ENCODE measurements around the gene ENAH. TPM values are rescaled to one million over a fixed set of nuclear protein-coding genes. Genes with fewer than 3 reads are reported as not detected.
"Not testable (repeated sequence)": the region's sequence is repeated elsewhere in the genome, so short reads cannot be mapped to it uniquely, and the experiment has no call there.

The ENAH gene
- total and polyA plus RNA-seq, 10 donors: 5.1 to 98.1 (median 44.8) TPM

DNA sequence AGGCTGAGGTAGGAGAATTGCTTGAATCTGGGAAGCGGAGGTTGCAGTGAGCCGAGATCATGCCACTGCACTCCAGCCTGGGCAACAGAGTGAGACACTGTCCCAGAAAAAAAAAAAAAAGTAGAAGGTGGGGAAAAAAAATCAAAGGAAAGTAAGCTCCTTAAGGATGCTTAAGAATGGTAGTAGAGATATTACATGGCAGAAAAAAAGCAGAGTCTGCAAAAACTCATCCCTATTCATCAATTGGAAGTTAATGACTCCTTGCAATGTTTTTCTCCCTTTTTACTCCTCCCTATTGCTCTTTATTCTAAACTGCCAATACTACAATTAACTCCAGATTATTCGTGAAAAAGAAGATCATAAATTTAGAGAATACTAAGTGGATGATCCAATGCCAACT is 23.4 kb downstream of the ENAH start:
- Histone ChIP-seq H3K36me3 (no peaks in the 10 kb centered on the region), H3K27me3 (replicated peaks in 1 of 7) (no peaks in the 10 kb centered on the region), H3K27ac (no peak overlapping the region), H3K9me3 (no peaks in the 10 kb centered on the region), H3K4me1 (peaks cover 0 to 24% (median 3%) of the 10 kb centered on the region in 6 donors), H3K4me3 (no peak overlapping the region)
- TF ChIP-seq POLR2A (IDR thresholded peaks at IDR 0.05) (no peak), POLR2AphosphoS5 (IDR thresholded peaks at IDR 0.05) (no peak)
- TF ChIP-seq, protein P1, sequence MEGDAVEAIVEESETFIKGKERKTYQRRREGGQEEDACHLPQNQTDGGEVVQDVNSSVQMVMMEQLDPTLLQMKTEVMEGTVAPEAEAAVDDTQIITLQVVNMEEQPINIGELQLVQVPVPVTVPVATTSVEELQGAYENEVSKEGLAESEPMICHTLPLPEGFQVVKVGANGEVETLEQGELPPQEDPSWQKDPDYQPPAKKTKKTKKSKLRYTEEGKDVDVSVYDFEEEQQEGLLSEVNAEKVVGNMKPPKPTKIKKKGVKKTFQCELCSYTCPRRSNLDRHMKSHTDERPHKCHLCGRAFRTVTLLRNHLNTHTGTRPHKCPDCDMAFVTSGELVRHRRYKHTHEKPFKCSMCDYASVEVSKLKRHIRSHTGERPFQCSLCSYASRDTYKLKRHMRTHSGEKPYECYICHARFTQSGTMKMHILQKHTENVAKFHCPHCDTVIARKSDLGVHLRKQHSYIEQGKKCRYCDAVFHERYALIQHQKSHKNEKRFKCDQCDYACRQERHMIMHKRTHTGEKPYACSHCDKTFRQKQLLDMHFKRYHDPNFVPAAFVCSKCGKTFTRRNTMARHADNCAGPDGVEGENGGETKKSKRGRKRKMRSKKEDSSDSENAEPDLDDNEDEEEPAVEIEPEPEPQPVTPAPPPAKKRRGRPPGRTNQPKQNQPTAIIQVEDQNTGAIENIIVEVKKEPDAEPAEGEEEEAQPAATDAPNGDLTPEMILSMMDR (IDR thresholded peaks at IDR 0.05 in 8 of 11, conservative IDR thresholded peaks at IDR 0.05 in 3 of 11): no peak
- DNase-seq: no peak
- 83 to 91% (median 90%) methylated on average over 3 of the region's 3 CpGs for WGBS, 5 donors
- intact Hi-C loops (cut with DNase I; ENCODE audit: low total_unique reads): no loop called here

DNA sequence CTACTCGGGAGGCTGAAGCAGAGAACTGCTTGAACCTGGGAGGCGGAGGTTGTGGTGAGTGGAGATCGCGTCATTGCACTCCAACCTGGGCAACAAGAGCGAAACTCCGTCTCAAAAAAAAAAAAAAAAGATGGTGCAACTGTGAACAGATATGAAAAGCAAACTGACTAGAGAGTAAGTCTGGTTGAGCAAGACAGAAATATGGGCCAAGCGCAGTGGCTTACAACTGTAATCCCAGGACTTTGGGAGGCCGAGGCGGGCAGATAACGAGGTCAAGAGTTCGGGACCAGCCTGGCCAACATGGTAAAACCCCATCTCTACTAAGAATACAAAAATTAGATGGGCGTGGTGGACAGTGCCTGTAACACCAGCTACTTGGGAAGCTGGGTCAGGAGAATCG is 24.1 kb downstream of the ENAH start:
- H3K27ac ChIP-seq; H3K9me3 ChIP-seq; H3K36me3 ChIP-seq; H3K27me3 ChIP-seq (replicated peaks in 1 of 7); intact Hi-C loops (cut with DNase I; ENCODE audit: low total_unique reads); H3K4me3 ChIP-seq; DNase-seq: not testable (repeated sequence)
- 88 to 97% (median 93%) methylated on average over 13 of the region's 13 CpGs for WGBS, 5 donors
- H3K4me1 ChIP-seq: peaks cover 0 to 24% (median 3%) of the 10 kb centered on the region in 6 donors

DNA sequence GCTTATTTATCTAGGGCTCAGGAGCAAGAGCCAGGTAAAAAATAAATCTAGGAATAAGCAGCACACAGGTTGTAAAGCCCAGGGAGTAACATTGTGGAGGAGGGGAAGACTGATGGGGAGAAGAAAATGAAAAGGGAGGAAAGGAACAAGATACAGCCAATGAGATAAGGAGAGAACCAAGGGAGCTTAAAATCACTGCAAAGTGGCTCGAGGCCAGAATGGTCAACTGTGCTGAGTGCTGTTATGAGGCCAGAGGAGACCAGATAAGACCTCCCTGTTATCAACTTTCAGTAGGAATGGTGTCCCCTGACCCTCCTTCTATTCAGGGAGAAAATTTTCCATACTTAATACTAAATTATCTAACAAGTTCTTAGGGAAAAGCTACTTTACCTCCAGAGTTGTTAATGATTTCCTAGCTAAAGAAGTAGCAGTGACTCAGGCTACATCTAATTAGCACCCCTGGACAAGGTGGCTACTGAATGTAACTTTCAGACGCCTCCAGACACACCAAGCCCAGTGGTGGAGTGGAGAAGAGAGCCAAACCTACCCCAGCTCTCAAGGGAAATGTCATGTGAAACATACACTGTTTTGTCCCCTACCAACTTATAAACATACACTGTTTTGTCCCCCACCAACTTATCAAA is 25.5 kb downstream of the ENAH start:
- no peak for TF ChIP-seq POLR2AphosphoS5 (IDR thresholded peaks at IDR 0.05)
- TF ChIP-seq, protein P1 (IDR thresholded peaks at IDR 0.05 in 8 of 11, conservative IDR thresholded peaks at IDR 0.05 in 3 of 11): no peak
- TF ChIP-seq POLR2A (IDR thresholded peaks at IDR 0.05): no peak
- intact Hi-C loops (cut with DNase I; ENCODE audit: low total_unique reads): no loop called here
- Histone ChIP-seq H3K27me3 (replicated peaks in 1 of 7) (no peaks in the 10 kb centered on the region), H3K27ac (no peak overlapping the region), H3K9me3 (no peaks in the 10 kb centered on the region), H3K4me1 (peaks cover 0 to 24% (median 3%) of the 10 kb centered on the region in 6 donors), H3K4me3 (no peak overlapping the region), H3K36me3 (no peaks in the 10 kb centered on the region)
- 61 to 73% (median 67%) methylated on average over 2 of the region's 2 CpGs for WGBS, 5 donors
- no peak for DNase-seq

DNA sequence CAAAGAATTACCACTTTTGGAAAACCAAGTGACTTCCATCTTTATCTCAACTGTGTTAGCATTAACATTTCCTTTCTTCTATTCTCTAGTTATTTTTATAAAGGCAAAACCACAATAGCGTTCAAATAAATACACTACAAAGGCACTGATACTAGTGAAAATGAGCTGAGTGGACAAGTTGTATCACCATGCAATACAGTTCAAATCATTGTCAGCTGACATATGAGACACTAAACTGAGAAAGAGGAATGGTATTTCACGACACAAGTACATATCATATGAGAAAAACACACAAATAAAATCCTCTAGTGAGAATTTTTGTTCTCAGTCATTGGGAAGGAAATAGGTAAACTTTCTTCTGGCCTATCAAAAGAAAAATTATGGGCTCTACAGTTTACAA is 26.2 kb downstream of the ENAH start:
- TF ChIP-seq POLR2AphosphoS5 (IDR thresholded peaks at IDR 0.05) (no peak), POLR2A (IDR thresholded peaks at IDR 0.05) (no peak)
- TF ChIP-seq, protein P1 (IDR thresholded peaks at IDR 0.05 in 8 of 11, conservative IDR thresholded peaks at IDR 0.05 in 3 of 11): no peak
- Histone ChIP-seq H3K27me3 (replicated peaks in 1 of 7) (no peaks in the 10 kb centered on the region), H3K9me3 (no peaks in the 10 kb centered on the region), H3K36me3 (no peaks in the 10 kb centered on the region), H3K4me3 (no peak overlapping the region), H3K27ac (no peak overlapping the region), H3K4me1 (peaks cover 0 to 18% (median 3%) of the 10 kb centered on the region in 6 donors)
- 79 to 92% (median 86%) methylated on average over 2 of the region's 2 CpGs for WGBS, 5 donors
- intact Hi-C loops (cut with DNase I; ENCODE audit: low total_unique reads): no loop called here
- no peak for DNase-seq
